Erythroblast (primary cell): ENCODE results near the gene NXN.

Experiments used
- GATA1 ChIP-seq: IDR thresholded peaks from 2 replicates; pipeline ENCODE4 v1.6.1; 2011; ENCODE audit warnings: low read depth, mild to moderate bottlenecking, control low read depth, low read length, moderate library complexity
- POLR2A ChIP-seq: IDR thresholded peaks from 2 replicates; pipeline ENCODE4 v1.6.1; 2011; ENCODE audit warnings: mild to moderate bottlenecking, low read length

- TF ChIP-seq POLR2A (no peak), GATA1 (no peak)
Measured at GRCh38 chr17:1026599-1026975, 47.0 kb upstream of the NXN start.
